CD4-positive, alpha-beta T cell treated with Interferon gamma for 1 hour (primary cell): ENCODE results near the gene GRIK5.
A peak's percentile ranks its signal among the peaks of the same experiment; 100 is the strongest.

Experiments used
- DNase-seq: peaks from one replicate; pipeline ENCODE4 v3.0.0-alpha.2; 2020

The GRIK5 gene

GRCh38 chr19:41981724-41982123 is 88.3 kb downstream of the GRIK5 start:
- no peak for DNase-seq

- DNase-seq: no peak
Observed at GRCh38 chr19:41978470-41978869, 91.5 kb downstream of the GRIK5 start.

- no peak for DNase-seq
Observed at GRCh38 chr19:41977916-41978315, 92.1 kb downstream of the GRIK5 start.

GRCh38 chr19:41974652-41975051 is 95.4 kb downstream of the GRIK5 start:
- DNase-seq: no peak

- DNase-seq: no peak
Observed at GRCh38 chr19:41971363-41971762, 98.6 kb downstream of the GRIK5 start.

- DNase-seq: no peak
Observed at GRCh38 chr19:41969772-41970458, 100.1 kb downstream of the GRIK5 start.

GRCh38 chr19:41968751-41969595 is 101.0 kb downstream of the GRIK5 start:
- DNase-seq: no peak

- DNase-seq: peak; percentile 16
Observed at GRCh38 chr19:41967054-41967783, 102.8 kb downstream of the GRIK5 start.

GRCh38 chr19:41965106-41965505 is 104.9 kb downstream of the GRIK5 start:
- no peak for DNase-seq

GRCh38 chr19:41960973-41961372 is 109.0 kb downstream of the GRIK5 start:
- no peak for DNase-seq

GRCh38 chr19:41959056-41960053 is 110.7 kb downstream of the GRIK5 start, which contains the start of gene RABAC1:
Gene RABAC1, minus strand, starts transcription at chr19:41959321. Its CDS starts 29 bp downstream, at chr19:41959292.
- DNase-seq: peak; percentile 87

- DNase-seq: peak; percentile 80
Observed at GRCh38 chr19:41958367-41959055, 111.5 kb downstream of the GRIK5 start.

GRCh38 chr19:41957838-41958366 is 112.1 kb downstream of the GRIK5 start:
- peak; percentile 58 for DNase-seq

- DNase-seq: no peak
Observed at GRCh38 chr19:41957161-41957837, 112.7 kb downstream of the GRIK5 start.

- DNase-seq: no peak
Observed at GRCh38 chr19:41956621-41957020, 113.4 kb downstream of the GRIK5 start.

- no peak for DNase-seq
Observed at GRCh38 chr19:41955521-41955920, 114.5 kb downstream of the GRIK5 start.

GRCh38 chr19:41951686-41952172 is 118.3 kb downstream of the GRIK5 start:
- DNase-seq: peak; percentile 78
